Measurements from ENCODE around the gene AIF1. TPM values are rescaled to one million over a fixed set of nuclear protein-coding genes. Genes with fewer than 3 reads are reported as not detected.
A peak's percentile ranks its signal among the peaks of the same experiment; 100 is the strongest.

The AIF1 gene
- total and polyA plus RNA-seq, 4 experiments from 2014 or later, result 5.2 to 11.0 (median 9.1) TPM

GRCh38 chr6:31580807-31581433 is 34.1 kb upstream of the AIF1 start:
- Histone ChIP-seq H3K4me1 (ENCODE audit: insufficient read depth, low read length) (peaks cover 71% of the 10 kb centered on the region), H3K27ac (ENCODE audit: low read depth, low read length) (peak overlapping the region; percentile 92), H3K4me3 (ENCODE audit: low read length in 2 of 2) (peak overlapping the region; percentile 89 to 95), H3K9me3 (ENCODE audit: control insufficient read depth in 1 of 2, low read length in 2 of 2) (no peaks in the 10 kb centered on the region), H3K27me3 (ENCODE audit: insufficient read depth, low read length) (no peaks in the 10 kb centered on the region), H3K36me3 (ENCODE audit: insufficient read depth, low read length) (peaks cover 12% of the 10 kb centered on the region)
- Mint-ChIP-seq H3K36me3 (peaks cover 55 to 56% of the 10 kb centered on the region in 2 donors), H3K27me3 (no peaks in the 10 kb centered on the region), H3K4me1 (peaks cover 32 to 95% (median 53%) of the 10 kb centered on the region in 4 donors), H3K27ac (peak overlapping the region; percentile 96 to 100 (median 99)), H3K9me3 (no peaks in the 10 kb centered on the region), H3K4me3 (peak overlapping the region; percentile 95 to 100 (median 99))
- ChIA-PET POLR2A (ENCODE audit: partially characterized antibody) (interaction anchor here (0.7 to 52.5 kb wide), 21 partner anchors 2 to 1636 kb away, joined by 3 to 3597 read pairs (median 5); partner anchors contain the start of genes ABHD16A, ATP6V1G2, BAG6 and C6orf47), CTCF (ENCODE audit: partially characterized antibody) (interaction anchor here (1.5 to 19.7 kb wide), 6 partner anchors 12 to 87 kb away, joined by 3 to 962 read pairs (median 35); partner anchors contain the start of genes ATP6V1G2, DDX39B, LST1 and NCR3)
- intact Hi-C loops (cut with micrococcal nuclease), result loop anchor here (1.0 to 5.0 kb wide), 6 partner anchors 9 to 89 kb away; partner anchors contain the start of genes BAG6, LTA and NFKBIL1
- peak; percentile 83 to 89 (median 85) for DNase-seq

GRCh38 chr6:31581434-31582229 is 33.4 kb upstream of the AIF1 start:
- no peaks in the 10 kb centered on the region for H3K27me3 Mint-ChIP-seq
- POLR2A ChIA-PET (ENCODE audit: partially characterized antibody), result interaction anchor here (0.7 to 52.5 kb wide), 29 partner anchors 1 to 1637 kb away, joined by 3 to 3597 read pairs (median 5); partner anchors contain the start of genes ATP6V1G2, BAG6, C6orf47 and DDX39B
- H3K9me3 Mint-ChIP-seq, result no peaks in the 10 kb centered on the region
- CTCF ChIA-PET (ENCODE audit: partially characterized antibody), result interaction anchor here (1.1 to 19.7 kb wide), 9 partner anchors 8 to 246 kb away, joined by 3 to 962 read pairs (median 16); partner anchors contain the start of genes ATP6V1G2, DDX39B, HSPA1B and LST1
- Histone ChIP-seq H3K9me3 (ENCODE audit: control insufficient read depth in 1 of 2, low read length in 2 of 2) (no peaks in the 10 kb centered on the region), H3K27me3 (ENCODE audit: insufficient read depth, low read length) (no peaks in the 10 kb centered on the region), H3K4me1 (ENCODE audit: insufficient read depth, low read length) (peaks cover 78% of the 10 kb centered on the region), H3K27ac (ENCODE audit: low read depth, low read length) (peak overlapping the region; percentile 92), H3K36me3 (ENCODE audit: insufficient read depth, low read length) (peaks cover 12% of the 10 kb centered on the region), H3K4me3 (ENCODE audit: low read length in 2 of 2) (peak overlapping the region; percentile 89 to 95)
- H3K36me3 Mint-ChIP-seq, result peaks cover 48 to 49% of the 10 kb centered on the region in 2 donors
- H3K4me1 Mint-ChIP-seq, result peaks cover 35 to 95% (median 58%) of the 10 kb centered on the region in 4 donors
- intact Hi-C loops (cut with micrococcal nuclease), result loop anchor here (1.0 to 5.0 kb wide), 5 partner anchors 16 to 89 kb away; partner anchors contain the start of gene BAG6
- H3K4me3 Mint-ChIP-seq, result peak overlapping the region; percentile 95 to 100 (median 99)
- peak overlapping the region; percentile 96 to 100 (median 99) for H3K27ac Mint-ChIP-seq
- no peak for DNase-seq

- peak within 1 kb of the TSS; percentile 95 to 100 (median 99) for H3K4me3 Mint-ChIP-seq
- ChIA-PET CTCF (ENCODE audit: partially characterized antibody) (interaction anchor here (0.8 to 19.7 kb wide), 10 partner anchors 9 to 248 kb away, joined by 3 to 962 read pairs (median 12); partner anchors contain the start of genes ATP6V1G2, DDX39B, HSPA1B and LST1), POLR2A (ENCODE audit: partially characterized antibody) (interaction anchor here (0.6 to 52.5 kb wide), 28 partner anchors 0 to 1390 kb away, joined by 3 to 3597 read pairs (median 4); partner anchors contain the start of genes ATP6V1G2, BAG6, C6orf47 and DDX39B)
- peaks cover 40 to 95% (median 60%) of the 10 kb centered on the region in 4 donors for H3K4me1 Mint-ChIP-seq
- Histone ChIP-seq H3K27me3 (ENCODE audit: insufficient read depth, low read length) (no peaks in the 10 kb centered on the region), H3K36me3 (ENCODE audit: insufficient read depth, low read length) (peaks cover 9% of the 10 kb centered on the region), H3K27ac (ENCODE audit: low read depth, low read length) (peak within 1 kb of the TSS; percentile 92), H3K4me1 (ENCODE audit: insufficient read depth, low read length) (peaks cover 79% of the 10 kb centered on the region), H3K4me3 (ENCODE audit: low read length in 2 of 2) (peak within 1 kb of the TSS; percentile 89 to 95), H3K9me3 (ENCODE audit: control insufficient read depth in 1 of 2, low read length in 2 of 2) (no peaks in the 10 kb centered on the region)
- no peaks in the 10 kb centered on the region for H3K27me3 Mint-ChIP-seq
- H3K27ac Mint-ChIP-seq, result peak within 1 kb of the TSS; percentile 96 to 100 (median 99)
- H3K9me3 Mint-ChIP-seq, result no peaks in the 10 kb centered on the region
- intact Hi-C loops (cut with micrococcal nuclease), result loop anchor here (1.0 to 5.0 kb wide), 3 partner anchors 23 to 90 kb away; partner anchors contain the start of gene BAG6
- DNase-seq, result peak; percentile 70 to 85 (median 73)
- peaks cover 42 to 43% of the 10 kb centered on the region in 2 donors for H3K36me3 Mint-ChIP-seq
These were observed 32.8 kb upstream of the AIF1 start, which contains the start of gene LTB for GRCh38 chr6:31582230-31582643. Gene LTB, minus strand, starts transcription at chr6:31582424. Its CDS starts 7 bp downstream, at chr6:31582417.

GRCh38 chr6:31585491-31585890 is 29.5 kb upstream of the AIF1 start:
- H3K36me3 Mint-ChIP-seq, result peaks cover 27 to 29% of the 10 kb centered on the region in 2 donors
- peak; percentile 56 to 66 (median 56) for DNase-seq
- peak overlapping the region; percentile 62 for H3K27ac ChIP-seq (ENCODE audit: low read depth, low read length)
- H3K27ac Mint-ChIP-seq, result peak overlapping the region; percentile 92 to 98 (median 96)
- H3K4me1 ChIP-seq (ENCODE audit: insufficient read depth, low read length), result peaks cover 74% of the 10 kb centered on the region
- peak overlapping the region; percentile 7 to 17 for H3K4me3 ChIP-seq (ENCODE audit: low read length in 2 of 2)
- no peaks in the 10 kb centered on the region for H3K27me3 Mint-ChIP-seq
- POLR2A ChIA-PET (ENCODE audit: partially characterized antibody), result interaction anchor here (0.8 to 52.5 kb wide), 6 partner anchors 3 to 1259 kb away, joined by 3 to 3597 read pairs (median 24); partner anchors contain the start of genes ATP6V1G2, BAG6, DDX39B and HSPA1A
- H3K4me1 Mint-ChIP-seq, result peaks cover 39 to 97% (median 62%) of the 10 kb centered on the region in 4 donors
- CTCF ChIA-PET (ENCODE audit: partially characterized antibody), result interaction anchor here (0.6 to 19.9 kb wide), 6 partner anchors 5 to 505 kb away, joined by 3 to 962 read pairs (median 324); partner anchors contain the start of genes ATP6V1G2, DDX39B, LST1 and LTB
- no peaks in the 10 kb centered on the region for H3K9me3 ChIP-seq (ENCODE audit: control insufficient read depth in 1 of 2, low read length in 2 of 2)
- no peaks in the 10 kb centered on the region for H3K27me3 ChIP-seq (ENCODE audit: insufficient read depth, low read length)
- intact Hi-C loops (cut with micrococcal nuclease), result no loop called here
- no peaks in the 10 kb centered on the region for H3K36me3 ChIP-seq (ENCODE audit: insufficient read depth, low read length)
- H3K4me3 Mint-ChIP-seq, result peak overlapping the region; percentile 74 to 91 (median 83)
- peaks cover 0 to 2% (median 0%) of the 10 kb centered on the region in 8 donors for H3K9me3 Mint-ChIP-seq

GRCh38 chr6:31586008-31586407 is 29.0 kb upstream of the AIF1 start, which contains the start of gene LST1:
Gene LST1, plus strand, starts transcription at chr6:31586277. Its CDS starts 1,023 bp downstream, at chr6:31587300.
- H3K4me3 ChIP-seq (ENCODE audit: low read length in 2 of 2), result peak within 1 kb of the TSS; percentile 7 to 17
- H3K27me3 ChIP-seq (ENCODE audit: insufficient read depth, low read length), result no peaks in the 10 kb centered on the region
- intact Hi-C loops (cut with micrococcal nuclease), result no loop called here
- Mint-ChIP-seq H3K9me3 (peaks cover 0 to 2% (median 0%) of the 10 kb centered on the region in 8 donors), H3K36me3 (peaks cover 23 to 25% of the 10 kb centered on the region in 2 donors), H3K4me3 (peak within 1 kb of the TSS; percentile 76 to 91 (median 83)), H3K4me1 (peaks cover 41 to 95% (median 64%) of the 10 kb centered on the region in 4 donors), H3K27ac (peak within 1 kb of the TSS; percentile 92 to 98 (median 96)), H3K27me3 (no peaks in the 10 kb centered on the region)
- H3K9me3 ChIP-seq (ENCODE audit: control insufficient read depth in 1 of 2, low read length in 2 of 2), result no peaks in the 10 kb centered on the region
- peaks cover 74% of the 10 kb centered on the region for H3K4me1 ChIP-seq (ENCODE audit: insufficient read depth, low read length)
- POLR2A ChIA-PET (ENCODE audit: partially characterized antibody), result interaction anchor here (0.8 to 52.5 kb wide), 6 partner anchors 3 to 1259 kb away, joined by 3 to 3597 read pairs (median 24); partner anchors contain the start of genes ATP6V1G2, BAG6, DDX39B and HSPA1A
- no peak for DNase-seq
- no peaks in the 10 kb centered on the region for H3K36me3 ChIP-seq (ENCODE audit: insufficient read depth, low read length)
- CTCF ChIA-PET (ENCODE audit: partially characterized antibody), result interaction anchor here (1.4 to 19.9 kb wide), 4 partner anchors 5 to 44 kb away, joined by 4 to 962 read pairs (median 778); partner anchors contain the start of genes ATP6V1G2, DDX39B, LST1 and LTB
- H3K27ac ChIP-seq (ENCODE audit: low read depth, low read length), result peak within 1 kb of the TSS; percentile 62
